Hypothalamus (tissue), 51 donors: ENCODE data around the gene ASCL3.
"Not testable (repeated sequence)": the region's sequence is repeated elsewhere in the genome, so short reads cannot be mapped to it uniquely, and the experiment has no call there.

Experiments used
- DNase-seq, 51 donors: peaks; one replicate each; lab custom pipeline; 2025; lab: John Stamatoyannopoulos, UW

ASCL3 gene

DNA sequence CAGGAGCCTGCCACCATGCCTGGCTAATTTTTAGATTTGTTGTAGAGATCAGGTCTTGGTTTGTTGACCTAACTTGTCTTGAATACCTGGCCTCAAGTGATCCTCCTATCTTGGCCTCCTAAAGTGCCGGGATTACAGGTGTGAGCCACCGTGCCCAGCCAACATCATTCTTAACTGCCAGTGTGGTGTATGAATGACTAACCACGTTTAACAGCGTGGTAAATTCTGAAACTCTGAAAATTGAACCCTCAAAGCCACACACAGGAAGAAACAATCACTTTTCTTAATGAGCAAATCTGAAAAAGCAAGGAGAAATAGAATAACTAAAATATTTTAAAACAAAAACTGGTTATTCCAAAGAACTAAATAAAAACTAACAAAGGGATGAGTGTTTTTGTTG, 14.0 kb upstream of the ASCL3 start:
- no peak for DNase-seq

DNA sequence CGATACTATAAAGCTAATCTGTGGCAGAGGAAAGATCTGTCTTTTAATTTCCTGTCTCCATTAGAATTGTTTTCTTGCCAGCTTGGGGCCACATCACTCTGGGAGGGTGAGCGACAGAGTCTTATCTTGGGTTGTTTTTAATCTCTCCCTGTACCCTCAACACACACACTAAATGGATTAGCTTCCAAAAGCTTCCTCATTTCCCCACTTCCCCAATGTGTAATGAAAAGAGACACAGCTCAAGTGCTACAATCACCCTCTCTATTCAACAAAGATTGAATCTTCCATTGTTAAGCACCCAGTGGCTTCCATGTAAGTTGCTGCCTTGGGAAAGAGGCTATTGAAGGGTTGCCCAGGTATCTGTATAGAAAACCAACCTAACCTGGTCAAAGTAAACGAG, 6.1 kb upstream of the ASCL3 start:
- no peak for DNase-seq

DNA sequence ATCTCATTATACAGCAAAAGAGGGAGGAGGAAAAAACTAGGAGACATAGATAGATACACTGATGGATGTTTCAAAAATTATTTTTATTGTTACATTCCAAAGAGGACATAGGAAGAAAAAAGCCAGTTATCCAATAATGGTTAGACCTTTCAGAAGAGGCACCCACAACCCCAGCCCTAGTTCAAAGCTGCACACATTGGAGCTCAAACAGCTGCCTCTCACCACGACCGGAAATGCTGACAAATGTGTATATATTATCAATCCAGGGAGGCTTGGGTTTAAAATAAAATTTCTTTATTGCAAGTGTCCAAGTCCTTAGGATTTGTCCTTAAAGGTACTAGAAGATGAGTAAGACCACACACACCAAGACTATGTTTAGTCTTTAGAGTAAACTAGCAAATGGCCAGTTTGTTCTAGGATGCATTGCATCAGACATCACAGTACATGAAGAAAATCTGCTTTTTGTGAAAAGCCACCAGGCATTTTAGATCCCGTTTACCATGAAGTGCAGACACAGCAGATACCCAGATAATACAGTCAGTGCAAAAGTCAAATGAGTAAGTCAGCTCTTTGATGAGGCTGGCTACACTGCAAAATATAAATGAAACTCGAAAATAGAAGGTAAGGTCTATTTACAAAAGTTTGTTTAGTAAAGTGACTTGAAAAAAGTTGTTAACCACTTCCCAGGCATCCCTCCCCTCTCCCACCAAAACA, 4.6 kb upstream of the ASCL3 start:
- DNase-seq: no peak

DNA sequence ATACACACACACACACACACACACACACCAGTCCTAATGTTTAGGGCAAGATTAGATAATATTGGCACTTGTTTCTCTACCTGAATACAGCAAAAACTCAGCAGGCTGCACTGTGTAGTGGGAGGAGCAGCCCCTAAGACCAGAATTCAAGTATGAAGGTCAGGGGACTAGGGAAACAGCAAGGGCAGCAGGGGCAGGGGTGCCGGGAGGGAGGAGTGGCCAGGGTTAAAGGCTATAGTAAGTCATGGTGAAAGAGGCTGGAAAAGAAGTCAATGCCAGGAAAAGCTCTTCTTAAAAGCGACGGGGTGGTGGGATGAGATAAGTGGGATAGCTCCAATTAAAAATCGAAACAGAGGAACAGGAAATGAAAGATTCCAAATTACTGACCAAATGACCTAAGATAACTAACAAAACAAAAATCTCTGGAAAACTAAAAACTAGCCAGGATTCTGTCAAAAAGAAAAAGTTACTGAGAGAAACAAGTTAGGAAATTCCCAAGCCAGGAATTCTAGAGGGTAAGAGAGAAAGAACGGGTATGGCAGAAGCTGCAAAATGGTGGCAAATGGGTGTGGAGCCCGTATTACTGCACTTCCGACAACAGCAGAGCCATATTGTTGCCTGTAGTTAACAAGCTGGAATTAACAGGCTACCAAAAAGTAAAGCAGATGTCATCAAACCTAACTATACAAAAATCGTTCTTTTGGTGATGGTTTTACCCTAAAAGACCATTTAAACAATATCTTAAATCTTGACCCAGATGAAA, 1.3 kb downstream of the ASCL3 start:
- no peak for DNase-seq

DNA sequence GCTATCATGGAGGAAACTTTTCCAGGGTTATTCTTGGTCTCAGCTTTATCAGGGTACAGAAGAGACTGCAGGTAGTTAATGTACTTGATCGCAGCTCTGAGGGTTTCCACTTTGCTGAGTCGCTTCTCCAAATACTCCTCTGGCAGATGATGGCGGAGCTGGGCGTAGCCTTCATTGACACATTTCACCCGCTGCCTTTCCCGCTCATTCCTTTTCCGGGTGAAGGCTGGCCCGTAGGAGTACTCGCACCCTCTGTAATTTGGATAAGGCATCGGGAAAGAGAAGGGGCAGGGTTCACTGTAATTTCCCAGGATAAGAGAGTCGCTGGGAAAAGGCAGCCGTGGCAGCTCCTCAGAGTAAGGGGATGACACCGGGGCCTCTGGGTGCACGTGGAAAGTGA, 5.2 kb downstream of the ASCL3 start:
- DNase-seq: no peak

DNA sequence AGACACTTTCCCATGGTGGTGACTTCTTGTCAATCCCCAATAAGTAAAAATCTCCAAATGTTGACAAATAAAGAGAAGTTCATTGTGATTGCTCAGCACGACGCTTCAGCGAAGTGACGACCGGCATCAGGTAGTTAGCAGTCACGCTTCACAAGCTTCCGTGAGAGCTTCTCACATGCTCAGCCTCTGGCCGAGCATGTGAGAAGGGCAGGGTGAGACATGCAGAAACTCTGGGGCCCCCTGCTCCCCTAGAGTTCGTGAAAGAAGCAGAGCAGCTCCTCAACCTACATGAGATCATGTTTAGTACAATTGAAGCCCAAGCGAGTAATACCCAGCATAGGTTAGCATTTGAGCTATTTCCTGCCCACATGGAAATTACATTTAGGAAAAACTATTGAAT, 5.7 kb downstream of the ASCL3 start:
- DNase-seq: no peak

DNA sequence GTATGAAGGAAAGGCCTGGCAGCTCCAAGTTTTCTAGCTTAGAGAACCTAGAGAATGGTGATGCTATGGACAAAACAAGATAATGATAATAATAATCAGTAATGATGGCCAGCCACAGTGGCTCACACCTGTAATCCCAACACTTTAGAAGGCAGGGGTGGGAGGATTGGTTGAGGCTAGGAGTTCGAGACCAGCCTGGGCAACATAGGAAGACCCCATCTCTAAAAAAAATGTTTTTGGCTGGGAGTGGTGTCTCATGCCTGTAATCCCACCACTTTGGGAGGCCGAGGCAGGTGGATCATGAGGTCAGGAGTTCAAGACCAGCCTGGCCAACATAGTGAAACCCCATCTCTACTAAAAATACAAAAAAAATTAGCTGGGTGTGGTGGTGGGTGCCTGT, 7.0 kb downstream of the ASCL3 start:
- DNase-seq: not testable (repeated sequence)

DNA sequence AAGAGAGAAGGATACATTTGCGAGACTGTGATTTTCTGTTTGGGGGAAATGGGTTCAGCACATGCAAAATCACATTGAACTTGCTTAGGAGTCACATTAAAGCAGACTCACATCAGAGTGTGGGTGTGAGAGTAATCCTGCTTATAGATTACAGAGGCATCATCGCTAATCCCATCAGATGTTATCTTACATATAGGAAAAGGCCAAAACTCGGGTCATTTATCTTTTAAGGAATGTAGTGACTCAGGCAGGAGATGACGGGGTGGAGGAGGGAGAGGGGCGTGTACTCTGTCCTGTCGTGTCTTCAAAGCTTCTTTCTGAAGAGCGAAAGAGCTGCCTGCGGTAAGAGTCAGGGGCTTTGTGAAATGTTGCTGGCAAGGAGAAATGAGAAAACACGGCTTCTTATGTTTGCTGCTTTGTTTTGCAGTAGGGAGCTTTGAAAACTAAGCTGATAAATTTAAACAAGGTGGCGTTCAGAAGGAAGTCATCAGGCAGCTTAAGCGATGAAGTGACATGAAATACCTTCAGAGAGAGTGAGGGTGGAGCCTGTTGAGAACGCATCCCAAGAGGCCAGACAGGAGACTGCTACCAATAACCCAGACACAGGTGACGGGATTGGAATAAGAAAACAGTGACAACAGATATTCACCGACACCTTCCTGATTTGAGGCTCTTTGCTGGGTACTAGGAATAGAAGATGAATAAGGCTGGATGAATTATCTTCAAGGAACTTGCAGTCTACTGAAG, 7.9 kb downstream of the ASCL3 start:
- DNase-seq: no peak

DNA sequence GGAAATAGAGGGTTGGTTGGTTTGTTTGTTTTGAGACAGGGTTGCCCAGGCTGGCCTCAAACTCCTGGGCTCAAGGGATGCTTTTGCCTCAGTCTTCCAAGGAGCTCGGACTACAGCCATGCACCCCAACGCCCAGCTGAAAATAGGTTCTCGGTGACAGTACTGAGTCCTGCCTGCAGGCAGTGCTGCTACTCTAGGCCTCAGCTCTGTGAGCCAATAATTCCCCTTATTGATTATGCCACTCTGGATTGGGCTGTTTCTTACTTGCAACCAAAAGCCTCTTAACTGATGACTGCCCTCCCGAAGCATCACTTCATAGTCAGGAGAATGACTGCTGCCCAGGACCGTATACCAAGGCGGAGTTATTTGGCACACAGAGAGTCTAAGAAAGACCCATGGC, 8.9 kb downstream of the ASCL3 start:
- no peak for DNase-seq

DNA sequence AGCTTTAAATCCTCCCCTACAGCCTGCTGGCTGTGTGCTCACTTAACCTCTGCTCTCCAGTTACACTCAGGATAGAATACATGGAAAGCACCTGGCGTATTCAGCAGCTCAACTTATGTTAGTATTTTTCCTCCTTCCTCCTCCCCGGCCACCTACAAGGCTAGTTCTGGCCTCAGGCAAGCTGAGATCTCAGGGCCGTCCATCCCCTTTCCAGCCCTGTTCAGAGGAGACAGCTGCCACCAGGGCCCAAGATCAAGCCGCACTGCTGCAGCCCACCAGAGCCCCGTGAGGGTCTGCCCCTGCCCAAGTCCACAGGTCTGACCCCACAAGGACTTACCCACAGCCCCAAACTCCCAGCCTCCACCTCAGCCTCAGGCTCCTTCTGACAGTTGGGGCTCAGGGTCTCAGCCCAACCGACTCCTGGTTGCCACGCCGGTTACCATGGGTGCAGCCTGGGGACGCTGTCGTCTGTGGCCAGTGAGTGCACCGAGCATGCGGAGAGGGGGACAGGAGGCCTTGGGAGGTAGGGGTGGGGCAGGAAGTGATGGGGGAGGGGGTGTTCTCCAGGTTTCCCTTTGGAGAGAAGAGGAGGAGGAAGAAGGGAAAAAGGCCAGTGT, 10.1 kb downstream of the ASCL3 start, which contains the start of gene C11orf16:
TSS of gene C11orf16 (minus strand) at position 384 of the 617 bp plus-strand sequence. CDS start 639 bp downstream, outside the sequence.
- peak in 1 of 51 donors; percentile 16 for DNase-seq

DNA sequence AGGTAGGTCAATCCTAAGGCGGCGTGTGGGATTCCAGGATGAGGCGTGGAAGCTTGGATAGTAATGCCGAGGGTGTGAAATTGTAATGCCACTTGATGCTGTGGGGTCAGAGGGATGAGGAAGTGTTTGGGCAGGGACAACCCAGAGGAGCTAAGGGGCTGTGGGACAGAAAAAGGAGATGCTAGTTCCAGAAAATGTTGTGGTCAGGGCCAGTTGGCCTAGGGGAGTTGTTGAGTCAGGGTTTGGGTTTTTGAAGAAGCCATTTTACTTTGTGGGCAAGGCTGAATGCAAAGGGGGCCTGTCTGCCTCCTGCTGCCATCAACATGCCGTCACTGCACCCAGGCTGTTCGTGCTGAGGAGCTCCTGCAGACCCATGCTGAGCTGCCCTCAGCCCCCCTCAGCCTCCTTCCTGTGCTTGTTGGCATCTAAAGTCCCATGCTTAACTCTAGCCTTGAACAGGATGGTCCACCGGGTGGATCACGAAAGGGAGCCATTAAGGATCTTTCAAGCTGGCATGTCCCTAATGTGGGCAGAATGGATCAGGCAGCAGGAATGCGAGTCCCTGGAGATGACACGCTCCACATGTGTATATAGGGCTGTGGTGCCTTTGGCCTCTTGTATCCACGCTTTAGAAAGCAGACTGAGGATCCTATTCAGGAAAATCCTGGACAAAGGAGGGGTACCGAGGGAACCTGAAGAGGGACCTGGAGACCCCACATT, 12.2 kb downstream of the ASCL3 start:
- DNase-seq: no peak

DNA sequence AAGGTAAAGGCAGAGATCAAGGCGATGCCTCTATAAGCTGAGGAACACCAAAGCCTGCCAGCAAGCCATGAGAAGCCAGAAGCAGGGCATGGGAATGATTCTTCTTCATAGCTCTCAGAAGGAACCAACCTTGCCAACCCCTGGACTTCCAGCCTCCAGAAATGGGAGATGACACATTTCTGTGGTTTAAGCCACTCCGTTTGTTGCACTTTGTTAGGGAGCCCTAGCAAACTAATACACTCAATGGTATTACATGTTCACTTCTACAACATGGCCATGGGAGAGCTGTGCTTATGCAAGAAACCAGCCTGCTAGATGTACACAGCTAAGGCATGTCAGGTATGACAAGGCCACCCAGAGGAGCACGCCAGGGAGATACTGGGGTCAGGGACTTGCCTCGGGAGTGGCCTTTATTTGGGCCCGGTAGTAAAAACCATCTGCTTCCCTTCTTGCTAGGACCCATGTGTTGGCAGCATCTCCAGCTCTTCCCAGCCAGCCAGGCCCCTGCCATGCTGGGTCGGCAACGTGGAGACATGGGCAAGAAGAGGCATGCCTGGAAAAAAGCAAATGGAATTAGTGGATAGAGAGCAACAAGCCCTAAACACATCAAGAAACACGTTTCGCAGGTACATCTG, 13.7 kb downstream of the ASCL3 start:
- no peak for DNase-seq

DNA sequence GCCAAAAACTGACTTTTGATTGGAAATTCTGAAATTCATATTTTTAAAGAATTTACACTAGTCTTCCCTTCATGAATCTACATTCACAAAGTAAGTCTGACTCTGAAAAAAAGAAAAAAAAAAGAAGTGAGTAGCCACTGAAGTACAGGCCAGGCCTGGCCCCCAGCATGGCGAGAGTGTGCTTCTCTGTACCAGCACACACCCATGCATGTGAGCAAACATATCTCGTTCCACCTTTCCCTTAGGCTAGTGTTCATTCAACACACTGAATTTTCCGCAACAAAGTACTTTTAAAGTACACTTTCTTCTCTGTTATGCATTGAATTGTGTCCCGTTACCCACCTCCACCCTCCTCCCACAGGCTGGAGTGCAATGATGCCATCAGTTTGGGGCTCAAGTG, 14.6 kb downstream of the ASCL3 start:
- no peak for DNase-seq

DNA sequence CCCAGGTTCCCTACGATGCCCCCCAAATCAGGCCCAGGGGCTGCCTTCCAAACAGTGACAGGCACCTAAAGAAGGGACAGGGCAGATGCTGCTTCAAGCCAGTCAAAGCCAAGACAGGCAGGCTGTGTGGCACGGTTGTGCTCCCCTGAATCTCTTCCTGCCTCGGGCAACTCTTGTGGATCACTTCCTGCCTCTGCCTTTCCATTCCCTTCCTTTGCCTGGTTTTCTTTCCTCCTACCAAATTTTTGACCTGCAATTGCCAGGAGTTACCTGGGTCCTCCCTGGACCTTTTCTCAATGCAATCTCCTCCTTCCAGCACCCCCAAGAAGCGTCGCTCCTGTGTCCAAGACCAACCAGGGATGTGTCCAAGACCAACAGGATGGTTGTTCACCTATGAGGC, 15.6 kb downstream of the ASCL3 start:
- no peak for DNase-seq

DNA sequence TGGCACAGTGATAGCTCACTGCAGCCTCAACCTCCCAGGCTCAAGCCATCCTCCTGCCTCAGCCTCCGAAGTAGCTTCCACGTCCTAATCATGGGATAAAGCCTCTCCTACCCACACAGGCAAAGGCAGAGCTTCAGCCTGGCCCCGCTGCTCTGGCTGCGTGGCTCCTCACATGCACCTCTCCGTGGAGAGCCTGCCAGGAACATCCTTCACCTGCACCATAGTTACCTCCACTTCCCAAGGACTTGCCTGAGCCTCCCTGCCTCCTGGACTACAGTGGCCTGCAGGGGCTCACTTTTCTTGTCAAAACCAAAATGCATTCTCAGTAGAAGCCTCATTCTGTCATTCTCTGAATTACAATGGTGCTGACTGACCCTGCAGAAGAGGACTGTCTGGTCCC, 16.6 kb downstream of the ASCL3 start:
- no peak for DNase-seq

DNA sequence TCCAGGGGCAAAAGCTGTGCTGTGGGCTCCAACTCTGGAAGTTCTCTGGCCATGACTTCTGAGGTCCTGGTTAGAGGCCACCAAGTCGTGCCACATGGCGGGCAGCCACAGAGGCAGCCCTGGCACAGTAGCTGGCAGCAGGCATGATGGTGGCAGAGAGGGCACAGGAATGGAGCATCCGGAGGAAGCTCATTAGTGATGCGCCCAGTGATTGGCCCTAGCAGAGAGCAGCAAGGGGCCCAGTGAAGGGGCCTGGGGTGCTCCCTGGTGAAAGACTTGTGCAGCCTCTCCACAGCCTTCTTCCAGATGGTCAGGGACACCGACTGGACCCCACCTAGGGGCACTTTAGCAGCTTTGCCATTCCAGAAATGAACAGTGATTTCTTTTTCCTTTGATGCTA, 17.1 kb downstream of the ASCL3 start:
- no peak for DNase-seq

DNA sequence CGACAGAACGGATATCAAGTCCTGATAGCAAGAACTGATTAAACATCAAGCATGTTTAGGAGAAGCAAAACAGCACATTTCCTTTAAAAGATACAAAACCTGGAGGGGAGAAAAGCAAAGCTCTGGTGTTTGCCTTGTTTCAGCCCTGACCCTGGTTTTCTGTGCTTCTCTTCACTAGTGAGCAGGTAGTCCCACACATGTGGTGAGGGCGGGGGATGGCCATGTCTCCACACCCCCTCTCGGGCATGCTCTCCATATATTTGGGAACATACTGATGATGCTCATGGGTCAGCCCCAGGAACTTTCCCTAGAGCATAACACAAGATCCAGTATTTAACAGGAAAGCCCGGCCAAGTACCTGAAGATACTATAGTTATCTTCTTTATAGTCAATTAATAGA, 20.1 kb downstream of the ASCL3 start:
- no peak for DNase-seq

DNA sequence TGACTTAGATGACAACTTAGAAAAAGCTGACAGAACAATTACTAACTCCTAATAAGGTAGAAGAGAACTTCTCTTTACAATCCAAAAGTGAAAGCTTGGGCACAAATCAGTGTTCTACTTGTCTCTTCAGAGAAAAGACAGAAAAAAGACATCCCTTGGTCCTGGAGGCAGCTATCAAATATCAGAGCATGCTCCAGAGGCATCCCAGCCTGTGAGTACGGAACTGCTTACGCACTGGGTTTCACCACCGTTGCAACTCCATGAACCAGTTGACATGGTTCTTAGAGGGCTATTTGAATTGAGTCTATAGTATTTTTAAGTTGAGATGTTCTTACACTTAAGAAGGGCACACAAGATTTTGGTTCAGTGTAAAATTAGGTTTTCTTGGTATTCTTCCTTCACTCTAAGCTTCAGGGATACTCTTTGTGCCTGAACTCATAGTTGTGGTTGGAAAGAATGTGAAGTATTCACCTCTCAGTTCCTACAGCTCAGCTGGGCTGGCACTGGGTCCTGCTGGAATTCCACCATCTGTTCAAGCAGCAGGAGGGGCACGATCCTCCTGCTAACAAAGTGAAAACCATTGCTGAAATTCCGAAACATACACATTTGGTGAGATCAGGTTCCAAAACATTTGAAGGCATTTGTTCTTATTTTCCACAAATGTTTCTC, 25.5 kb downstream of the ASCL3 start:
- DNase-seq: no peak

DNA sequence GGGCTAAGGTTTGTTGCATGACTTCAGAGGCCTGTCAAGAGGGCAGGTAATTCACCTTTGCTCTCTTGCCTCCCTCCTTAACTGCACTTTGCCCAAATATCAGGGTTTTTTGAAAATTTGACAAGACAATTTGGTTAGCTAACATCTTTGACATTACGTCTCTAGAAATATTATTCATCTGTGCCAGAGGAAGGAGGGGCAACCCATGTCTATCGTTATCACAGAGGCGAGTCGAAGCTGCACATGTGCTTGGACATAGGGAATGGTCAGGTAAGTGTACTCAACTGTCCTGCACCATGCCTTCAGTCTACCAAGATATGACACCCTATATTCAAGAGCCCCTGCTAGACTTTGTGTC, 28.2 kb downstream of the ASCL3 start:
- no peak for DNase-seq
